Esophagus squamous epithelium (tissue), 4 donors: ENCODE measurements around the gene ZNF850.

Source experiments
- CTCF ChIP-seq, 6 experiments: fragments of 450-650 bp in 4 of 6; fragments of 200-600 bp in 2 of 6; sonication (generic) in 2 of 6; IDR thresholded peaks; one replicate each; pipeline ENCODE4 v1.5.1; 2016 to 2019; ENCODE audit warnings: antibody characterized with exemption in 6 of 6, mild to moderate bottlenecking in 4 of 6, moderate library complexity in 4 of 6
- POLR2A ChIP-seq, 4 donors: fragments of 450-650 bp; IDR thresholded peaks; one replicate each; pipeline ENCODE4 v1.6.1; 2017; ENCODE audit warnings: antibody characterized with exemption in 4 of 4, mild to moderate bottlenecking in 4 of 4, moderate library complexity in 3 of 4

DNA sequence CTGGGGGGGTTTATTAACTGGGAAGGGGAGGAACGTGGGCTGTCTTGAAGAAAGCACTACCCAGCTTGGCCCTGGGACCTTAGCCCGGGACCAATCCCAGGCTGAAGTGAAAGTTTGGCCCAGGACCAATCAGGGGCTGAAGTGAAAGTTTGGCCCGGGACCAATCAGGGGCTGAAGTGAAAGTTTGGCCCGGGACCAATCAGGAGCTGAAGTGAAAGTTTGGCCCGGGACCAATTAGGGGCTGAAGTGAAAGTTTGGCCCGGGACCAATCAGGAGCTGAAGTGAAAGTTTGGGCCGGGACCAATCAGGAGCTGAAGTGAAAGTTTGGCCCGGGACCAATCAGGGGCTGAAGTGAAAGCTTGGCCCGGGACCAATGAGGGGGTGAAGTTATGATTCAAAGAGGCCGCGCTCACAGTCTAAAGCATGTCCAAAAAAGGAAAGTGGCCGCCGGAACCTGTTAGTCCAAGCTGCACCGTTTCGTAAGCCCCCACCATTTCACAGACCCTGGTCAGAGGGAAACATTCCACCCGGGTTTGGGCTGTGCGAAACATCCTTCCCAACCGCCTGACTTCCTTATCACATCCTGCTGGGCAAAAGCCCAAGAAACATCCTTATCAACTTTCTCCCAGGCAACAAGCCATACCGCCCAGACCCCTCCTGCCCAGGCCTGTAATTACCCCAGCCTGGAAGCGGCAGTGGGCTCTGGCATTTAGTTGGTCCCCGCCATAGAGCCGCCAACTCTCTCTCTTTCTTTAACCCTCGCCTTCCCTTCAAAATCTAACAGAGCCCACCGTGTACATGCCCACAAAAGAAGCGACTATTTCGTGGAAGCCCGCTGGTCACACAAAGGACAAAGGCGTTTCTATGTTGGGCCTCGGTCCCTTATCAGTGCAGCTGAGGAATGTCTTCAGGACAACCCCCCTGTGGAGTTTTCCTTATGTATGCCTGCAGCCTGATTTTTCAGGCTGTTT lies 1.1 kb downstream of the ZNF850 start:
- TF ChIP-seq CTCF (IDR thresholded peaks at IDR 0.05) = no peak
- TF ChIP-seq POLR2A (IDR thresholded peaks at IDR 0.05) = no peak
